ENCODE data around the gene RAC2.

RAC2 gene

GRCh38 chr22:37223965-37224551 lies 20.0 kb downstream of the RAC2 start:
- Histone ChIP-seq H4K20me1 (ENCODE audit: insufficient read depth, low read length) (peaks cover 8% of the 10 kb centered on the region; the same call in 1 of the 2 replicates), H3K27ac (ENCODE audit: low read length) (peak overlapping the region; percentile 97), H3K4me2 (ENCODE audit: low read length) (peak overlapping the region; percentile 48)

DNA sequence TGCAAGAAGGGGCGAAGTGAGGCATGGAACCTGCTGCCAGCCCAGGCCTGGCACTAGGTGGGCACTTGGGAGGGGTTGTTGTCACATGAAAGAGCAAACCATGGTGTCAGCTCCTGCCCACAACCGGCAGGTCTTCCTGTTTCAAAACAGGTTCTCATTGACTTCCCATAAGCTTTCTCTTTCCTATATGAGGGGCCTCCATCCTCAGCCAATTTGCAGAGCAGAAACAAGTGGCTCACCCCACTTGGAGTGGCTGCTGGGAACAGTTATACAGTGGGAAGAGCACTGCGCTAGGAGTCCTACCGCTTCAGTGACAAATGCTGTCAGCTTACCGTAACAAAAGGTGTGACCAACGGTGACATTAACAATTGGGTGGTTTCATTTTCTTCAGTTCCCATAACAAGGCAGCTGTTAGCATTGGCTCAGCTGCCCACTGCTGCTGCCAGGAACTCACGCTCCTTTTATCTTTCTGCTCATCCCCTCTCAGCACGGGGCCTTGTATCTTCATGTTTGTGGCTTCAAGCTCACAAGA lies 21.6 kb downstream of the RAC2 start:
- Histone ChIP-seq H4K20me1 (ENCODE audit: insufficient read depth, low read length) (no peaks in the 10 kb centered on the region), H3K4me3 (ENCODE audit: low read length) (no peak overlapping the region), H2AFZ (ENCODE audit: low read depth, low read length) (no peak overlapping the region), H3K27ac (ENCODE audit: low read length) (peak overlapping the region; percentile 97), H3K79me2 (ENCODE audit: low read length) (peaks cover 41% of the 10 kb centered on the region), H3K9ac (ENCODE audit: low read length) (peak overlapping the region; percentile 22; the same call in 1 of the 2 replicates), H3K4me1 (ENCODE audit: low read length) (peaks cover 87% of the 10 kb centered on the region), H3K4me2 (ENCODE audit: low read length) (peak overlapping the region; percentile 18), H3K9me3 (ENCODE audit: insufficient read depth, low read length) (peaks cover 10% of the 10 kb centered on the region; the same call in 1 of the 2 replicates), H3K36me3 (replicated peaks; ENCODE audit: low read depth, low read length) (peaks cover 66% of the 10 kb centered on the region), H3K27me3 (ENCODE audit: low read depth, low read length) (no peaks in the 10 kb centered on the region)
- no peak for TF ChIP-seq EZH2phosphoT487 (IDR thresholded peaks at IDR 0.05; ENCODE audit: low read depth)
- TF ChIP-seq, protein P1, sequence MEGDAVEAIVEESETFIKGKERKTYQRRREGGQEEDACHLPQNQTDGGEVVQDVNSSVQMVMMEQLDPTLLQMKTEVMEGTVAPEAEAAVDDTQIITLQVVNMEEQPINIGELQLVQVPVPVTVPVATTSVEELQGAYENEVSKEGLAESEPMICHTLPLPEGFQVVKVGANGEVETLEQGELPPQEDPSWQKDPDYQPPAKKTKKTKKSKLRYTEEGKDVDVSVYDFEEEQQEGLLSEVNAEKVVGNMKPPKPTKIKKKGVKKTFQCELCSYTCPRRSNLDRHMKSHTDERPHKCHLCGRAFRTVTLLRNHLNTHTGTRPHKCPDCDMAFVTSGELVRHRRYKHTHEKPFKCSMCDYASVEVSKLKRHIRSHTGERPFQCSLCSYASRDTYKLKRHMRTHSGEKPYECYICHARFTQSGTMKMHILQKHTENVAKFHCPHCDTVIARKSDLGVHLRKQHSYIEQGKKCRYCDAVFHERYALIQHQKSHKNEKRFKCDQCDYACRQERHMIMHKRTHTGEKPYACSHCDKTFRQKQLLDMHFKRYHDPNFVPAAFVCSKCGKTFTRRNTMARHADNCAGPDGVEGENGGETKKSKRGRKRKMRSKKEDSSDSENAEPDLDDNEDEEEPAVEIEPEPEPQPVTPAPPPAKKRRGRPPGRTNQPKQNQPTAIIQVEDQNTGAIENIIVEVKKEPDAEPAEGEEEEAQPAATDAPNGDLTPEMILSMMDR (IDR thresholded peaks at IDR 0.05; ENCODE audit: low read depth, low read length) = no peak

More at GRCh38 chr22:37223965-37224551, 20.0 kb downstream of the RAC2 start:
- Histone ChIP-seq H3K79me2 (ENCODE audit: low read length) (peaks cover 56% of the 10 kb centered on the region), H3K9ac (ENCODE audit: low read length) (peak overlapping the region; percentile 69), H3K4me3 (ENCODE audit: low read length) (peak overlapping the region; percentile 22), H3K36me3 (replicated peaks; ENCODE audit: low read depth, low read length) (peaks cover 73% of the 10 kb centered on the region), H3K27me3 (ENCODE audit: low read depth, low read length) (no peaks in the 10 kb centered on the region), H3K9me3 (ENCODE audit: insufficient read depth, low read length) (peaks cover 10% of the 10 kb centered on the region; the same call in 1 of the 2 replicates), H2AFZ (ENCODE audit: low read depth, low read length) (no peak overlapping the region), H3K4me1 (ENCODE audit: low read length) (peaks cover 90% of the 10 kb centered on the region)
- TF ChIP-seq, protein P1 (IDR thresholded peaks at IDR 0.05; ENCODE audit: low read depth, low read length) = no peak
- TF ChIP-seq EZH2phosphoT487 (IDR thresholded peaks at IDR 0.05; ENCODE audit: low read depth) = no peak

DNA sequence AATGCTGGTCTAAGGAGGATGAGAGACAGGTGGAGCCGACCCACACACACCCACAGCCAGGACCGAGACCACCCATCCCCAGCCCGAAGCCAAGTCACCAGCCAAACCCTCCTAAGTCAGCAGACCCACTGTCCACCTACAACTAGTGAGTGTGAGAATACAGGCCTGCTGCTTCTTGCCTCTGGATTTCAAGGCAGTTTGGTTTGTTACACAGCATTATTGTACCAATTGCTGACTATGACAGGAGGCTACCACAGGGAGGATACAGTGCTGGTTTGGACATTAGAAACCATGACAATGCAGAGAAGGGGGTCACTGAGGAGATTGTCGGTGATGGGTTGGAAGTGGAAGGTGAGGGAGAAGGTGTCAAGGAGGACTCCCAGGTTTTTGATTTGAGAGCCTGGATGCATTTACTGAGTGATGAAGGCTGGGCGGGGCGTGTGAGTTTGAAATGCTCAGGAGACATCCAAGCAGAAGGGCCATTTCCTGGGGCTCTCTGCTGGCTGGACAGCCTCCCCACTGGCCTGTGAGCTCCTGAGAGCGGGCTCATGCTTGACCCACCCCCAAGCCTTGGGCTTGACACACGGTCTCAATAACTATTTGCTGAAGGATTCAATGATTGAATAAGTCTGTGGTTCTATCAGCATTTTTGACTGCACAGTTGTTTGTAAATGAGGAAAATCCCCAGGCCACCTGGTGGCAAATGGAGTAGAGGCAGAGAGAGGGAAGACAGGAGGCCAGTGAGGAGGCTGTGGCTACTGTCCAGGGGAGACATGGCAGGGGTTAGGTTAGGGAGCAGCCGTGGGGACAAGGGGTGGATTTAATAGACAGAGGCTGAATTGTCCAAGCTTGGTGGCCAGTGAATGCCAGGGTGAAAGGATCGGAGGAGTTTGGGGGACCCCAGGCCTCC lies 22.4 kb downstream of the RAC2 start:
- Histone ChIP-seq H2AFZ (ENCODE audit: low read depth, low read length) (no peak overlapping the region), H3K9me3 (ENCODE audit: insufficient read depth, low read length) (peaks cover 10% of the 10 kb centered on the region; the same call in 1 of the 2 replicates), H3K36me3 (replicated peaks; ENCODE audit: low read depth, low read length) (peaks cover 72% of the 10 kb centered on the region), H3K4me2 (ENCODE audit: low read length) (no peak overlapping the region), H3K27me3 (ENCODE audit: low read depth, low read length) (no peaks in the 10 kb centered on the region), H3K9ac (ENCODE audit: low read length) (peak overlapping the region; percentile 22; the same call in 1 of the 2 replicates), H3K79me2 (ENCODE audit: low read length) (peaks cover 41% of the 10 kb centered on the region), H3K4me1 (ENCODE audit: low read length) (peaks cover 87% of the 10 kb centered on the region), H3K27ac (ENCODE audit: low read length) (peak overlapping the region; percentile 97), H4K20me1 (ENCODE audit: insufficient read depth, low read length) (no peaks in the 10 kb centered on the region), H3K4me3 (ENCODE audit: low read length) (no peak overlapping the region)
- TF ChIP-seq, protein P1 (IDR thresholded peaks at IDR 0.05; ENCODE audit: low read depth, low read length) = no peak
- TF ChIP-seq EZH2phosphoT487 (IDR thresholded peaks at IDR 0.05; ENCODE audit: low read depth) = no peak
